Measurements from ENCODE around the gene FOXK2.
A peak's percentile ranks its signal among the peaks of the same experiment; 100 is the strongest.

Gene FOXK2

GRCh38 chr17:82638183-82638773, 118.7 kb downstream of the FOXK2 start:
- DNase-seq (ENCODE audit: low spot score), result no peak

GRCh38 chr17:82639628-82640027, 120.1 kb downstream of the FOXK2 start:
- DNase-seq (ENCODE audit: low spot score), result no peak

GRCh38 chr17:82640036-82640435, 120.5 kb downstream of the FOXK2 start:
- no peak for DNase-seq (ENCODE audit: low spot score)

GRCh38 chr17:82642022-82642421, 122.5 kb downstream of the FOXK2 start:
- no peak for DNase-seq (ENCODE audit: low spot score)

- DNase-seq (ENCODE audit: low spot score), result no peak
Observed at GRCh38 chr17:82644148-82644547, 124.6 kb downstream of the FOXK2 start.

- DNase-seq (ENCODE audit: low spot score), result no peak
Observed at GRCh38 chr17:82645516-82645915, 126.0 kb downstream of the FOXK2 start.

- DNase-seq (ENCODE audit: low spot score), result no peak
Observed at GRCh38 chr17:82647593-82648164, 128.1 kb downstream of the FOXK2 start.

- DNase-seq (ENCODE audit: low spot score), result peak; percentile 97
Observed at GRCh38 chr17:82648165-82648668, 128.7 kb downstream of the FOXK2 start, which contains the start of gene WDR45B. TSS of gene WDR45B (minus strand) at chr17:82648444. CDS start at chr17:82648340, 104 bp downstream.

- DNase-seq (ENCODE audit: low spot score), result peak; percentile 78
Observed at GRCh38 chr17:82648742-82649331, 129.3 kb downstream of the FOXK2 start.

- DNase-seq (ENCODE audit: low spot score), result no peak
Observed at GRCh38 chr17:82649501-82650261, 130.1 kb downstream of the FOXK2 start.

GRCh38 chr17:82650723-82651122, 131.2 kb downstream of the FOXK2 start:
- no peak for DNase-seq (ENCODE audit: low spot score)

GRCh38 chr17:82653651-82654528, 134.4 kb downstream of the FOXK2 start:
- DNase-seq (ENCODE audit: low spot score), result no peak

Data from SK-N-DZ (cell line).